Gastrocnemius medialis (tissue), 4 donors: ENCODE data around the gene ARHGAP42.

Source experiments
- POLR2A ChIP-seq, 2 donors: fragments of 450-650 bp; IDR thresholded peaks; one replicate each; pipeline ENCODE4 v1.6.1; 2017; ENCODE audit warnings: antibody characterized with exemption in 2 of 2, mild to moderate bottlenecking in 2 of 2, moderate library complexity in 2 of 2
- TF ChIP-seq, protein P1 (sequence below), 5 experiments: fragments of 450-650 bp in 3 of 5; fragments of 200-600 bp in 2 of 5; sonication (generic) in 2 of 5; IDR thresholded peaks in 4 of 5; conservative IDR thresholded peaks in 1 of 5; 1 replicate in 4 of 5; 2 replicates in 1 of 5; pipeline ENCODE4 v1.5.1; 2016 to 2019; ENCODE audit warnings: antibody characterized with exemption in 5 of 5, mild to moderate bottlenecking in 3 of 5, moderate library complexity in 3 of 5

- TF ChIP-seq, protein P1, sequence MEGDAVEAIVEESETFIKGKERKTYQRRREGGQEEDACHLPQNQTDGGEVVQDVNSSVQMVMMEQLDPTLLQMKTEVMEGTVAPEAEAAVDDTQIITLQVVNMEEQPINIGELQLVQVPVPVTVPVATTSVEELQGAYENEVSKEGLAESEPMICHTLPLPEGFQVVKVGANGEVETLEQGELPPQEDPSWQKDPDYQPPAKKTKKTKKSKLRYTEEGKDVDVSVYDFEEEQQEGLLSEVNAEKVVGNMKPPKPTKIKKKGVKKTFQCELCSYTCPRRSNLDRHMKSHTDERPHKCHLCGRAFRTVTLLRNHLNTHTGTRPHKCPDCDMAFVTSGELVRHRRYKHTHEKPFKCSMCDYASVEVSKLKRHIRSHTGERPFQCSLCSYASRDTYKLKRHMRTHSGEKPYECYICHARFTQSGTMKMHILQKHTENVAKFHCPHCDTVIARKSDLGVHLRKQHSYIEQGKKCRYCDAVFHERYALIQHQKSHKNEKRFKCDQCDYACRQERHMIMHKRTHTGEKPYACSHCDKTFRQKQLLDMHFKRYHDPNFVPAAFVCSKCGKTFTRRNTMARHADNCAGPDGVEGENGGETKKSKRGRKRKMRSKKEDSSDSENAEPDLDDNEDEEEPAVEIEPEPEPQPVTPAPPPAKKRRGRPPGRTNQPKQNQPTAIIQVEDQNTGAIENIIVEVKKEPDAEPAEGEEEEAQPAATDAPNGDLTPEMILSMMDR (IDR thresholded peaks at IDR 0.05 in 4 of 5, conservative IDR thresholded peaks at IDR 0.05 in 1 of 5): no peak
- TF ChIP-seq POLR2A (IDR thresholded peaks at IDR 0.05): no peak
These were observed 106.4 kb downstream of the ARHGAP42 start for GRCh38 chr11:100793525-100793924.
